GM23248 (cell line): ENCODE data around the gene PEX26. TPM values are rescaled to one million over a fixed set of nuclear protein-coding genes. Genes with fewer than 3 reads are reported as not detected.

Experiments used
- DNase-seq: peaks from one replicate; pipeline ENCODE4 v3.0.0-alpha.2; 2015
- H2AFZ ChIP-seq: fragments of 200-600 bp; sonication (generic); 2 replicates; pipeline ENCODE4 v1.6.1; 2016; ENCODE audit warnings: antibody characterized with exemption
- H3F3A ChIP-seq: fragments of 200-600 bp; sonication (generic); 2 replicates; pipeline ENCODE4 v1.6.1; 2016; ENCODE audit warnings: mild to moderate bottlenecking, antibody characterized with exemption, mixed run types; ENCODE audit not compliant: insufficient read depth
- H3K27ac ChIP-seq: fragments of 200-600 bp; sonication (generic); 2 replicates; pipeline ENCODE4 v1.5.1; 2016; ENCODE audit warnings: mild to moderate bottlenecking
- H3K27me3 ChIP-seq: fragments of 200-600 bp; sonication (generic); replicated peaks from 2 replicates; pipeline ENCODE4 v1.6.1; 2016; ENCODE audit warnings: mild to moderate bottlenecking; ENCODE audit not compliant: insufficient read depth
- H3K36me3 ChIP-seq: fragments of 200-600 bp; sonication (generic); 2 replicates; pipeline ENCODE4 v1.6.1; 2016; ENCODE audit warnings: low read depth, mild to moderate bottlenecking
- H3K4me1 ChIP-seq: fragments of 200-600 bp; sonication (generic); 2 replicates; pipeline ENCODE4 v1.6.1; 2016; ENCODE audit warnings: mild to moderate bottlenecking; ENCODE audit not compliant: insufficient read depth
- H3K4me2 ChIP-seq: fragments of 200-600 bp; sonication (generic); one replicate; pipeline ENCODE4 v1.6.1; 2016; ENCODE audit warnings: mild to moderate bottlenecking; ENCODE audit not compliant: unreplicated experiment
- H3K4me3 ChIP-seq: fragments of 200-600 bp; sonication (generic); 2 replicates; pipeline ENCODE4 v1.5.1; 2016; ENCODE audit warnings: mild to moderate bottlenecking
- H3K79me2 ChIP-seq: fragments of 200-600 bp; sonication (generic); 2 replicates; pipeline ENCODE4 v1.6.1; 2016; ENCODE audit warnings: mild to moderate bottlenecking; ENCODE audit not compliant: insufficient read depth
- H3K9ac ChIP-seq: fragments of 200-600 bp; sonication (generic); 2 replicates; pipeline ENCODE4 v1.6.1; 2016; ENCODE audit warnings: mild to moderate bottlenecking
- H3K9me2 ChIP-seq: fragments of 200-600 bp; sonication (generic); 2 replicates; pipeline ENCODE4 v1.6.1; 2016; ENCODE audit warnings: mixed run types, mild to moderate bottlenecking, moderate library complexity; ENCODE audit not compliant: insufficient read depth
- H3K9me3 ChIP-seq: fragments of 200-600 bp; sonication (generic); one replicate; pipeline ENCODE4 v1.6.1; 2017; ENCODE audit warnings: low read depth
- H4K20me1 ChIP-seq: fragments of 200-600 bp; sonication (generic); 2 replicates; pipeline ENCODE4 v1.6.0; 2016; ENCODE audit not compliant: insufficient read depth
- EZH2 ChIP-seq: fragments of 200-600 bp; sonication (generic); IDR thresholded peaks from 2 replicates; pipeline ENCODE4 v1.6.1; 2018; ENCODE audit warnings: antibody characterized with exemption, mild to moderate bottlenecking; ENCODE audit not compliant: insufficient read depth, poor library complexity, severe bottlenecking
- EZH2phosphoT487 ChIP-seq: fragments of 200-600 bp; sonication (generic); IDR thresholded peaks from 2 replicates; pipeline ENCODE4 v1.6.1; 2018; ENCODE audit warnings: antibody characterized with exemption, moderate library complexity, mild to moderate bottlenecking, low read depth; ENCODE audit not compliant: insufficient read depth
- WGBS, 2 experiments: methylation state at CpG; one replicate each; pipeline ENCODE4 v1.1.6; 2015 to 2017; ENCODE audit warnings: low lambda C conversion rate in 2 of 2, low coverage in 1 of 2; ENCODE audit errors: missing lambda C conversion rate in 2 of 2; 5-methylcytosine and 5-hydroxymethylcytosine counted together
- in situ Hi-C: fragments of 300-500 bp; cut with MboI; formaldehyde crosslinking; loops from 2 replicates; pipeline ENCODE4 v1.15.0; 2020
- polyA plus RNA-seq: library from polyadenylated mRNA; unstranded; fragments of >200 nt; fragmentation: Nextera tagmentation; extraction: Ambion mirVana; gene quantifications from 2 replicates; pipeline ENCODE4 v1.2.1, GENCODE V29; 2016
- total RNA-seq: library from RNA; depleted of rRNA; stranded (reverse); fragments of >200 nt; shearing (Covaris generic); gene quantifications from 2 replicates; pipeline ENCODE4 v1.2.3, GENCODE V29; 2014

Gene PEX26
- total and polyA plus RNA-seq, 2 experiments from 2014 or later = 4.7 to 32.2 TPM

DNA sequence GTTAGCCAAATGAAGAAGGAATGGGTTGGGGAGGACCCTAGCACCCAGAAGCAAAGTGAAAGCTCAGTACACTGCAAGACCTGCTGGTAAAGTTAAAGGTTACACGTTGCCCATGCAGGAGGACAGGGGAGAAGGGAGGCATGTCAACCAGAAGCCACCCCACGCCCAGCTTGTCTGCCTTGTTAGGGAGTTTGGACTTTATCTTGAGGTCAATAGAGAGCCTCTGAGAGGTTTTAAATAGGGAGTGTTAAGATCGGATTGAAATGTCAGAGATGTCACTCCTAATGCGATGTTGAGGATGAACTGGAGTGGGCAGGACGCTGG is 18.7 kb upstream of the PEX26 start:
- no peaks in the 10 kb centered on the region for H3K27me3 ChIP-seq
- peaks cover 48% of the 10 kb centered on the region for H3K4me1 ChIP-seq
- in situ Hi-C loops = no loop called here
- 72 to 74% methylated on average over 5 of the region's 5 CpGs for WGBS, 2 experiments
- no peaks in the 10 kb centered on the region for H4K20me1 ChIP-seq
- no peak overlapping the region for H2AFZ ChIP-seq
- no peak overlapping the region for H3K4me2 ChIP-seq
- H3K4me3 ChIP-seq = no peak overlapping the region
- no peaks in the 10 kb centered on the region for H3K9me3 ChIP-seq
- H3K36me3 ChIP-seq = no peaks in the 10 kb centered on the region
- no peak for TF ChIP-seq EZH2
- no peak for TF ChIP-seq EZH2phosphoT487
- no peak for DNase-seq
- H3K9me2 ChIP-seq = no peaks in the 10 kb centered on the region
- no peak overlapping the region for H3K9ac ChIP-seq
- no peak overlapping the region for H3K27ac ChIP-seq
- peaks cover 35% of the 10 kb centered on the region for H3F3A ChIP-seq
- H3K79me2 ChIP-seq = no peaks in the 10 kb centered on the region

DNA sequence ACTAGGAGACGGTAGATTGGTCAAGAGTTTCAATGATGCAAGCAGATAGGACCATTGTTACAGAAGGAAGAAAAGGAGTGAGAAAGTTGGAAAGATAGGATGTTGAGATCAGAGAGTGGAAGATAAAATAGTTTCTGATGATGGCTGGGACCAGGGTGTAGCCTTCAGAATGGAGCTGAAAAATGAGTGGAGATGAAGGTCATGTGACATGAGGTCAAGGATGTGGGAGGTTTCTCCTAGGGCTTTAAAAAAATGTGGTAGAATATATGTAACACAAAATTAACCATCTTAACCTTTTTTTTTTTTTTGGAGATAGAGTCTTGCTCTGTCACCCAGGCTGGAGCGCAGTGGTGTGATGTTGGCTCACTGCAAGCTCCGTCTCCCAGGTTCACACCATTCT is 18.3 kb upstream of the PEX26 start:
- Histone ChIP-seq H2AFZ (no peak overlapping the region), H3K4me2 (no peak overlapping the region), H3K4me1 (peaks cover 48% of the 10 kb centered on the region), H3K4me3 (no peak overlapping the region), H3F3A (peaks cover 35% of the 10 kb centered on the region), H3K27me3 (no peaks in the 10 kb centered on the region), H4K20me1 (no peaks in the 10 kb centered on the region), H3K79me2 (no peaks in the 10 kb centered on the region), H3K9me3 (no peaks in the 10 kb centered on the region), H3K9me2 (no peaks in the 10 kb centered on the region), H3K9ac (no peak overlapping the region), H3K27ac (no peak overlapping the region), H3K36me3 (no peaks in the 10 kb centered on the region)
- WGBS, 2 experiments = 96 to 98% methylated on average over 3 of the region's 3 CpGs
- no peak for DNase-seq
- TF ChIP-seq EZH2 (no peak), EZH2phosphoT487 (no peak)
- in situ Hi-C loops = no loop called here

DNA sequence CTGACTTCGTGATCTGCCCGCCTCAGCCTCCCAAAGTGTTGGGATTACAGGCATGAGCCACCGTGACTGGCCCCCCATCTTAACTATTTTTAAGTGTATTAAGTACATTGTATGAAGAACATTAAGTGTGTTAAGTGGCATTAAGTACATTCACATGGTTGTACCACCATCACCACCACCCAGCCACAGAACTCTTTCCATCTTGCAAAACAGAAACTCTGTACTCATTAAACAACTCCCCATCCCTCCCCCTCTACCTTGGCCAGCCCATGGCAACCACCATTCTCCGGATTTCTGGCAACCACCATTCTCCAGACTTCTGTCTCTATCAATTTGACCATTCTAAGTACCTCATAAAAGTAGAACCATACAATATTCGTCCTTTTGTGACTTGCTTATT is 17.8 kb upstream of the PEX26 start:
- Histone ChIP-seq H3K4me2 (no peak overlapping the region), H3K9me2 (no peaks in the 10 kb centered on the region), H3K9me3 (no peaks in the 10 kb centered on the region), H3K79me2 (no peaks in the 10 kb centered on the region), H3K27ac (no peak overlapping the region), H3F3A (peaks cover 35% of the 10 kb centered on the region), H3K9ac (no peak overlapping the region), H3K36me3 (no peaks in the 10 kb centered on the region), H3K4me3 (no peak overlapping the region), H2AFZ (no peak overlapping the region), H3K27me3 (no peaks in the 10 kb centered on the region), H4K20me1 (no peaks in the 10 kb centered on the region), H3K4me1 (peaks cover 48% of the 10 kb centered on the region)
- 85 to 89% methylated on average over 5 of the region's 5 CpGs for WGBS, 2 experiments
- TF ChIP-seq EZH2phosphoT487 (no peak), EZH2 (no peak)
- in situ Hi-C loops = no loop called here
- no peak for DNase-seq

DNA sequence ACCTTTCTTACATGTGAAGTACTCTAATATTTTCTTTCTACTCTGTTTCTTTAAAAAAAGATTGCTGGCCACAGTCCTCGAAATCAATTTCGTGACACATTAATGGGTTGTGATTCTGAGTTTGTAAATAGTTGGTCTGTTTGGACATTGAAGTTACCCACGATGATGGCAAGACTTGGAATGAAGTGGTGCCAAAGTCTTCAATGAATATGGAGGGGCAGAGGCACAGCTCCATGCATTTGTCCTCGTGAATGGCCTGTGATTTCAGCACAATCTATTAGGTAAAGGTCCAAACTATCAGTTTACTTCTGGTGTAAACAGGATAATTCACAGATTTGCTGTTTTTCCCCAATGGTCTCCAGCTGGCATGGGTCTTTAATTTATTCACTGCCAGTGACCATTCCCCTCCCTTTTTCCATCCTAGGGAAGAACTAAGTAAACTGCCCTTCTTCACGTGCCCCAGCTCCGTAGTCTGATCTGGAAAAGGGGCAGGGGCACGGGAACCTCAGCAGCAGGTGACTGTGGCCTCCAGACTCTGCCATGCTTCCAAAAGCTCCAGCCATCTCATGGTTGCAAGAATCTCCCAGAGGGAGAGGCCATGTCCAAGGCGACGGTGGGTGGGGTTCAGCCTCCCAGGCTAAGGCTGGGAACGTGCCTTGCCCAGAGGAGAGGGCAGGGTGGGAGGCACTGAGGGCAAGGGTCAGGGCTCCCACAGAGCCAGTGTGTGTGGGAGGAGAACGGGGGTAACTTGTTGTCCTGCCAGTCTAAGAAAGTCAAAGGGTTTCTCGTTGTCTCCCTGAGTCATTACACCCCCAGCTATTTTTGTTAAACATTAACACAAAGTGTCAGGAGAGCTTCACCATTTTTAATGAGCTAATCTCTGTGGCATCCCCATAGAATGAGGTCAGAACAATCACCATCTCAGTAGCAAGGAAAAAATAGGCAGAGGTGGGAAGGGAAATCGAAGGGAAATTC is 16.9 kb upstream of the PEX26 start:
- Histone ChIP-seq H3K79me2 (no peaks in the 10 kb centered on the region), H4K20me1 (no peaks in the 10 kb centered on the region), H3K9ac (peak overlapping the region; percentile 41; the same call in 1 of the 2 replicates), H3K9me3 (no peaks in the 10 kb centered on the region), H3K4me2 (peak overlapping the region; percentile 69), H3K4me1 (peaks cover 42% of the 10 kb centered on the region), H2AFZ (peak overlapping the region; percentile 71), H3K36me3 (no peaks in the 10 kb centered on the region), H3F3A (peaks cover 30% of the 10 kb centered on the region), H3K27ac (peak overlapping the region; percentile 77), H3K27me3 (no peaks in the 10 kb centered on the region), H3K9me2 (no peaks in the 10 kb centered on the region), H3K4me3 (no peak overlapping the region)
- in situ Hi-C loops = no loop called here
- TF ChIP-seq EZH2 = no peak
- no peak for TF ChIP-seq EZH2phosphoT487
- peak; percentile 88 for DNase-seq
- 44 to 47% methylated on average over 13 of the region's 13 CpGs for WGBS, 2 experiments
